Measurements from ENCODE around the gene TMEM151A.

The TMEM151A gene

DNA sequence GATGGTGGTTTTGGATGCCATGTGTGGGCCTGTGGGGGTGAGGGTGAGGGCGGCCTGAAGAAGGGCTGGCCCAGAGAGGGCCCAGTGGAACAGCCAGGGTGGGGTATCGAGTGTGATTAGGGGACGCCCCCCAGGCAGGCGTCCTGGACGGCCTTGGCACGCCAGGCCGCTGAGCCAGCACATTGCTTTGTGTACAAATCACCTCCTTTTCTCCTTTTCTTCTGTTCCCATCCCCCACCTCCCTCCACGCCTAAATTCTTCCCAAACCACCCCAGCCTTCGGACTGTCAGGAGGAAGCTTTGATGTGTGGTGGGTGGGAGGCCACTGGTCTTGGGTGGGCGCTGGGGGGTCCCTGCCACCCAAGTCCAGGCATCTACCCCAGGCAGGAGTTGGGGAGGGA, 33.0 kb downstream of the TMEM151A start:
- no peak for DNase-seq

DNA sequence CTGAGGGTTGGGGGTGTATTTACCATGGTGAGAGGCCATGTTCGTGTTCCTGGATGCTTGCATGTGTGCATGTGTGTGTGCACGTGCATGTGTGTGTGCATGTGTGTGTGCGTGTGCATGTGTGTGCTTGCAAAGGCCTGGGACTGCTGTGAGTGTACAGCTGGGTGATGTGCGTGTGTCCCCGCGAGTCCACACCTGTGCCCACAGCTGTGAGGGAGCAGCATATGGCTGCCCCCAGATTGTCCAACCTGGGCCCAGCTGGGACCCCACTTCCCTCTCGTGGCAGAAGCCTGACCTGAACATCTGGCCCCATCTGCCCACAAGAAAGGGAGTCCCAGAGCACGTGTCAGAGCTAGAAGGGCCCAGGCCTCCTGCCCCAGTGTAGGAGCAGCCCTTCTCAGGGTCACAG, 33.6 kb downstream of the TMEM151A start:
- DNase-seq = no peak

DNA sequence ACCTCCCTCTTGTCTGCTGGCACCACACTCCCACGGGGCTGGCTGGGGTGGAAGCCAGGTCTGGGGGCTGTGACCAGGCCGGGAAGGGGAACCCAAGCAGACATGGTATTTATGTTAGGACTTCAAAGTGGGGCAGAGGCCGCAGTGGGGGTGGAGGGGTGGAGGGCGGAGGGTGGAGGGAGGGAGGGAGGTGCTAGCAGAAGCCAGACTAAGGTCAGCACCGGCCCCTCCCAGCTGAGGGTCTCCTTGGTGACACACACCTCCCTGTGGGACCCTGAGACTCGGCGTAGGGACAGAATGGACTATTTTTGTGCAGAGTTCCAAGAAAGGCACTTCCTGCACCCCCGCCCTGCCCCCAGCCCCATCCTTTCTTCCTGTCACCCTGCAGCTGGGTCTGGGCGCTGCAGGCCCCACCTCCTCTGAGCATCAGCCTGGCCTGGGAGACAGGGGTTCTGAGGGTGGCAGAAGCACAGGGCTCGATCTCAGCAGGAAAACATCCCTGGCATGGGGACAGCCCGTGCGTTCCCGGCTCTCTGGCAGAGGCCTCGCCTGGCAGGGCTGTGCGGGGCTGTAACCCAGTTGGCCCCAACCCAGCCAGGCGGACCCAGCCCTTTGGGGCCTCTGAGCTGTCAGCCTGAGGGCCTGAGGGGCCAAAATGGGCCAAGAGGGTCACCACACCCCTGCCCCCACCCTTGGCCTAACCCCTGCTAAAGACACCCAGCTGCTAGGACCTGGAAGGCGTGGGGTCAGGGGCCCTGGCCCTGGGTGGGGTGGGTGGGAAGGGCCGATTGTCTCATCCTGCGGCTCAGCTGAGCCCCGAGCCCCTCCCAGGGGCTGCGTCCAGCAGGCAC, 34.8 kb downstream of the TMEM151A start:
- DNase-seq = no peak

DNA sequence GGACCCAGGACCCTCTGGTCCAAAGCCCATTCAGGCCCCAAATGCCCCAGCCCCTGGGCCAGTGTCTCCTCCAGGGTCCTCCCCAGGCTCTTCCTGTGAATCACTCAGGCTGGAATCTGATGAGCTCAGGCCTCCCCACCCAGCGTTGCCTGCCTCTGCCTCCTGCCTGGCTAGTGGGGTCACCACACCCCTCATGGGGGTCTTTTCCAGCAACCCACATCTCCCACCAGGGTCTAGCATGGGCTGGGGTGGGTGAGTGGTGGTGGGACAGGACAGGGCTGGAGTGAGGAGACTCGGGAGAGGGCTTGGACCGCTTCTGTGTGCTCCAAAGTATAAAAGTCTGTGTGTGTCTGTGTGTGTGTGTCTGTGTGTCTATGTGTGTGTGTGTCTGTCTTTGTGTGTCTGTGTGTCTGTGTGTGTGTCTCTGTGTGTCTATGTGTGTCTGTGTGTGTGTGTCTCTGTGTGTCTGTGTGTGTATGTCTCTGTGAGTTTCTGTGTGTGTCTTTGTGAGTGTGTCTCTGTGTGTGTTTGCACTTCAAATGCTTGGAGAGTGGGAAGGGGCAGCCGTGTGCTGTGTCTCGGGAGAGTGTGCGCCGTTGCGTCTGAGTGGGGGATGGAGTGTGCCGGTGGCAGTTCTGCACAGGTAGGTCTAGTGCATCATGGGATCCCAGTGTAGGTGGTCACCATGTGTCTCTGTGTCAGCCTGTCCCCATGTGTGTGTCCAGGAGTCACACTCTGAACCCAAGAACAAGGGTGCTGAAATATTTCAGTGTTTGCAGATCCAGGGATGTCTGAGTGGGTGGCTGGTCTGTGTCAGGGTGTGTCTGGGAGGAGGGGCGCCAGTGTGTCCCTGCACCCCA, 35.7 kb downstream of the TMEM151A start:
- DNase-seq = no peak

DNA sequence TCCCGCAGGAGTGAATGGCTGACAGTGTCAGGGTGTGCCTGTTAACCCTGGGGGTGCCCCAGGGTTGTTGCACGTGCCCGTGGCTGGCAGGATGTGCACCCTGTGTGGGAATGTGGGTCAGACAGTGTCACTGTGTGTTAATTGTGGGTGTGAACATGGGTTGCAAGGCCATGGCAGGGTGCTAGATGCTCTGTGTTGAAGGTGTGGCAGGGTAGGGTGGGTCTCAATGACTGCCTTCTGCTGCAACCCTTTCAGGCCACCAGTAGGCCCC, 36.3 kb downstream of the TMEM151A start:
- DNase-seq = no peak

DNA sequence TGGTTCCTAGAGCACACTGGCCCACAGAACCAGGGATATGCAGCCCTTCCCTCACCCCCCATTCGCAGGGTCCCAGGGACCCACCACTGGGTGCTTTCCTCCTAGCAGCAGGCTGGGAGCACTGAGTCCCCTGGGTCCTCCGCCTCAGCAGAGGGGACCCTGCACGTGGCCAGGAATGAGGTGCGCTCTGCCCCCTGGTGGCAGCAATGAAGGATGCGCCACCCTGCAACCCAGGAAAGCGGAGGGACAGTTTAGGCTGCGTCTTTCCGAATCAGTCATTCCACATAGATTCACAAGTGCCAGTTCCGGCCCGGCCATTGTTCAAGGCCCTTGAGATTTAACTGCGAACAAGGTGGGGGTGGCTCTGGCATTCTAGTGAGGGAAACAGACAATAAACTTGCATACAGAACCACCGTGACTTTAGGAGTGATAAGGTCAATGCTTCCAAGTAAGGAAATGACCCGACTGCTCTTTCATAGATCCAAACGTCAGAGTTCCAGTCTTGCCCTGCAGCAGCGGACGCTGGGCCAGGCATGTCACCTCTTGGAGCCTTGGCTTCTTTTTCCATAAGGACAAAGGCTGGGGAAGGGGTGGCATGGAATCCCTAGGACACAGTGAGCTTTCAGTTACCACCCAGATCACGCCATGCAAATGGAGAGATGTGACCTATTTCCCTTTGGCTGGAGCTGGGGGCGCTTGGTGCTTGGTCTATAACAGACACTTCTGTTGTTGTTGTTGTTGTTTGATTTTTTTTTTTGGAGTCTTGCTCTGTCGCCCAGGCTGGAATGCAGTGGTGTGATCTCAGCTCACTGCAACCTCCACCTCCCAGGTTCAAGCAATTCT, 36.8 kb downstream of the TMEM151A start:
- peak; percentile 79 for DNase-seq

DNA sequence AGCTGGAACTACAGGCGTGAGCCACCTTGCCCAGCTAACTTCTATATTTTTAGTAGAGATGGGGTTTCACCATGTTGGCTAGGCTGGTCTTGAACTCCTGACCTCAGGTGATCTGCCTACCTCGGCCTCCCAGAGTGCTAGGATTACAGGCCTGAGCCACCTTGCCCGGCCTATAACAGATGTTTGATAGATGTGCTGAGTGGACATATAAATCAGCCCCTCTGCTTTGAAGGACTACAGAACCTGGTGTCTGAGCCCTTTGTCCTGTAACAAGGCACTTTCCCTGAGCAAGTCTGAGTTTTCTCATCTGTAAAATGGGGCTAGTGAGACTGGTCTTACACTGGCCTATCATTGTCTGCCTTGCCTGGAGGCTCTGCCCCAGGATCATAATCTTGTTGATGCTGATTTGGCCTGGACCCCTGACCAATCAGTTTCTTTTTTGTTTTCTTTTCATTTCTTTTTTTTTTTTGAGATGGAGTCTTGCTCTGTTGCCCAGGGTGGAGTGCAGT, 37.5 kb downstream of the TMEM151A start:
- DNase-seq = no peak

DNA sequence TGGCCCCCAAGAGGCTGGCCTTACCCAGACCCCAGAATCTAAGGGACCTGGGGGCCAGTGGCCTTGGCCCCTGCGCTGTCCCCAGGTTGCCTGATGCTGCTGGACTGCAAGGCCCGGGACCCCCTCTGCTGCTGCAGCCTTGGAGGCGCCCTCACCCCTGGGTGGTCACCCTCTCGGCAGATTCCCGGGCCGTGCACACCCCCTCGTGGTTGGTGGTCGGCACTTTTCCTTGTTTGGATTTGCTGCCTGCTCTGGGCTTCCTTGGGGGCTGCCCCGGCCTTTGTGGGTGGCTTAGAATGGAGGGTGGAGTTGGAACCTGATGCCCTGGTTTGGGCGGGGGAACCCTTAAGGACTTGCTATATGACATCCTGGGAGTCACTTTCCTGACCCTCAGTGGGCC, 39.2 kb downstream of the TMEM151A start:
- DNase-seq = no peak

DNA sequence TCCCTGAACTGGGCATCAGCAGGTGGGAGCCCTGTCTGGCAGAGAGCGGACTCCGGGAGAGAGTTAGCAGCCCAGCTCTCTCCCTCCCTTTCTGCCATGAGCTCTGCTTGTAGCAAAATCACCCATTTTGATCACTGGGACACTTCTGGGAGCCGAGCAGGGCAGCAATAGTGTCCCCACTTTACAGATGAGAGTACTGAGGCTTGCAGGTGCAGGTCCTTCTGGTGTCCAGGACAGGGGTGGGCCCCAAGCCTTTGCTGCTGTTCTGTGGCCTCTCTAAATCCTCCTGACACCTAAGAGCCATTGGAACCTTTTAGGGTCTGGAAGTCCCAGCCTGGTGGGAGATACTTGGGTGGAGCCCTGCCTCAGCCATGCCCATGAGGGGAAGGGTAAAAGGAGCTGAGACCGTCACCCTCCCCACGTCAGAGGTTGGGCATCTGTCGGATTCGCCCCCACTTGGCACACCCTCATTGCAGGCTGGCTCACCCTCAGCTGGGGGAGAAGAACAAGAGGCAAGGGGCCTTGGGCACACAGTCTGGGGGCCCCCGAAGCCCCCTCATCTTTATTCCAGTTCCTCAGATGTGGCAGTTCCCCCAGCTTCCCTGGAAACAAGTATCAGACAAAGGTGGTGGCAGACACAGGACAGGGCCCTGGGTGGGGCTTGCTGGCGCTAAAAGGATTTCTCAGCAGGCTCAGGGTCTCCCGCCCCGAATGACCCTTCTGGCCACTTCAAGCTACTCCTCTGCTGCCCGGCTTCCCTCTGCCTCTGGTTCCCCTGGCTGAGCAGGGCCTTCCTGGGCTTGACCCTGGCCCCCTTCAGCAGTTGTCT, 40.1 kb downstream of the TMEM151A start:
- DNase-seq = no peak

DNA sequence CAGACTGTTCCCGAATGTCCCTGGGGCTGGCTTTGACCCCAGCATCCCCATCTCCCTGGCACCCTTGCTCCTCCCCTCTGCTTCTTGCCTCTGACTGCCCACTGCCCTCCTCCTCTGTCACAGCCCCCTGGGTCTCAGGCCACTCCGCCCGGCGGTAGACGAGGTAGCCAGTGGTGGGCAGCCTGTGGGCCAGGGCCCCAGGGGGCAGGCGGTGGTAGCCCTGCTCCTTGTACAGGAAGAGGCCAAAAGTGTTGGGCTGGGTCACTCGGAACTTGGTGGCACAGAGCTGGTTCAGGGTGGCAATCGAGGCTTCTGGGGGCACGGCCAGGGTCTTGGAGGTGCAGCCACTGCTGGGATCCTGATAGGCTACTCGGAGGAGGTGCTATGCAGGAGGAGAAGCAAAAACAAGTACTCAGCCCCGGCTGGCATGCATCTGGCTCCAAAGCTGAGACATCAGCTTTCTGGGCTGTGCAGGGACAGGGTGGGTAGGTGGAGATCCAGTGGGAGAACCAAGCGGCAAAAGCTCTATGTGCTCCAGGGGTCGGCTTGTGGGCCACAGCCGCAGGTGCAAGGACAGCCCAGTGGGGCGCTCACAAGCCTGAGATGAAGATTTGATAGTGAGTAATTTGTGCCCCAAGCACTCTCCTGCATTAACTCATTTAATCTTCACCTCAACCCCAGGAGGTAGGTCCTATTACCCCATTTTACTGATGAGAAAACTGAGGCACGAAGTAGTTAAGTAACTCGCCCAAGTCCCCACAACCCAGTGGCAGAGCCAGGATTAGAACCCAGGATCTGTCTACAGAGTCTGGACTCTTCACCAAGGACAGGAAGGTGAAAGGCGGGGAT, 40.9 kb downstream of the TMEM151A start:
- DNase-seq = no peak

DNA sequence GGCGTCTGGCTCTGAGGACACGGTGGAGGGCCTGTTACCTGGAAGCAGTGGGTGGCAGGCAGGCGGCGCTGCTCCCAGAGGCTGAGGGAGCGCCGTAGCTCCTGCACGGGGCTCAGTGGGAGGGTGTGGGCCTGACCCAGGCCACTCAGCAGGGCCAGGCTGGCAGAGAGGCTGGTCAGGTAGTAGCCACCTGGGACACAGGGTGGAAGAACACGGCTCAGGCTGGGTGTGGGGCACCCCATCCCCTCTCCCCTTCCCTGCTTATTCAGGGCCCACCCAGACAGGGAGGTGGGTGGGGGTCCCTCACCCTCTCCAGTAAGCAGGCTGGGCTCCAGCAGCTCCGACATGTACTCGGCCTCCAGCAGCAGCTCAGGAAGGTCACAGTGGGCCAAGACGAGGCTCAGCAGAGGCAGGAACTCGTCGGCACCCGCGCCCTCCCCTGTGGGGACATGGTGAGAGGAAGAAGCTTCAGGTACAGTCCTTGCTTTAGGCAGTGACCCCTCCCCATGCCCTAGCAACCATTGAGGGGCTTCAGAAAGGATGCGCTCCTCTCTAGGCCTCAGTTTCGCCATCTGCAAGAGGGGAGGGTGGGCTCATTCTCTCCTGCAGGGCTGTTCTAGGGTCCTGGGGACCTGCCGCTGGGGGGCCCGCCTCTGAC, 41.7 kb downstream of the TMEM151A start:
- no peak for DNase-seq

DNA sequence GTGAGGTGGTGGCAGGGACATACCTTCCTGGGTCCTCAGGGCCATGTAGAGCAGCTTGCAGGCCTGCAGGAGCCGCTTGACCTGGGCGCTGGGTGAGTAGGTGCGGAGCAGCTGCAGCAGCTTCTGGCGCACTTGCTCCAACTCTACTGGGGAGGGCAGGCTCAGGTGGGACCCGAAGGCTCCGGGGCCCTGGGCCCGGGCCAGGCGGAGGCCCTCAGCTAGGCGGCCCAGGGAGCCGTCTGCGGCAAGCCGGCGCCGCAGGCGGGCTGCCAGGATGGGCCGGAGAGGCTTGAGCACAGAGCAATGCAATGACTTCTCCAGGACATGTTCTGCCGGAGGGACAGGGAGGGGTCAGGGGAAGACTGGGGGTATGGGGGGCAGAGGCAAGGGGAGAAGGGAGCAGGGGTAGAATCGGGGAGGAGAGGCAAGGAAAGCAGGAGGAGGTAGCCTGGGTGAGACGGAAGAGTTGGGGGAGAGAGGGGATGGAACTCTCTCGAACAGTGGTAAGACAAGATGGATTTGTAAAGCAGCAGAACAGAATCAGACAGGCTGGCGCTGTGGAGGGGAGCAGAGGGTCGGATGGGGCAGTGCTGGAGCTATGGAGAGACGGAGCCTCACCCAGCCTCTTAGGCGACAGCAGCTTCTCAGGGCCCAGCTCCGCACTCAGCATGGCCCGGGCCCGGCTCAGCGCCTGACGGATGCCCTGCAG, 42.4 kb downstream of the TMEM151A start:
- no peak for DNase-seq

DNA sequence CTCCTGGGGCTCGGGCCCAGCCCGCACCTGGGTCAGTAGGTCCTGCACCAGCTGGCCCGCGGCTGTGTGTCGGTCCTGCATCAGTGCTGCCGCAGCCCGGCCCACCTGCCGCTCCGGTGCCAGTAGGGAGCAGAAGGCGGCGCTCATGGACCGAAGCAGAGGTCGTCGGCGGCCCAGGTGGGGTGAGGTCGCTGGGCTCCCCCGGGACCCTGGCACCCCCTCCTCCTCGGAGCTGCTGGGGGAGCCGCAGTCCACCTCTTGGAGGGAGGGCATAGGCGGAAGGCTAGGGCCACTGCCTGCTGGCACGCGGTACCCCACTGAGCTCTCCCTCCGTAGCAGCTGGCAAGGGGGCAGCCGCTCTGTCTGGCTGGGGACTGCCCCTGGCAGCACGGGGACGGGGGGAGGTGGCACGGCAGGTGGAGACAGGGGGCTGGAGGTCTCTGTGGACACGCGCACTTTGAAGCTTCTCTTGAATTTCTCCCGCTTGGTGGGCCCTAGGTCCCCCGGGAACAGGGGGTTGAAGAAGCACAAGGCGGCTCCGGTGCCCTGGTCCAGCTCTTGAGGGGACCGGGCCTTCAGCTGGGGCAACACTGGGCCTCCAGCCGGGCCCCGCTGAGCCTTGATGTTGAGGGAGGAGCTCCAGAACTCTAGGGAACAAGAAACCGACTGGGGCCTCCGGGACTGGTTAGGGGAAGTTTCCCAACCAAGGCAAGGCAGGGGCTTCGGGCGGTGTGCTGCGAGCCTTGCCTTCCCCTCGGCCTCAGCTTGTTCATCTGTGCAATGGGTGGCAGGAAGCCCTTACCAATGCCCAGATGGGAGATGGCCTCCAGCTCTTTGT, 43.1 kb downstream of the TMEM151A start:
- DNase-seq = no peak

DNA sequence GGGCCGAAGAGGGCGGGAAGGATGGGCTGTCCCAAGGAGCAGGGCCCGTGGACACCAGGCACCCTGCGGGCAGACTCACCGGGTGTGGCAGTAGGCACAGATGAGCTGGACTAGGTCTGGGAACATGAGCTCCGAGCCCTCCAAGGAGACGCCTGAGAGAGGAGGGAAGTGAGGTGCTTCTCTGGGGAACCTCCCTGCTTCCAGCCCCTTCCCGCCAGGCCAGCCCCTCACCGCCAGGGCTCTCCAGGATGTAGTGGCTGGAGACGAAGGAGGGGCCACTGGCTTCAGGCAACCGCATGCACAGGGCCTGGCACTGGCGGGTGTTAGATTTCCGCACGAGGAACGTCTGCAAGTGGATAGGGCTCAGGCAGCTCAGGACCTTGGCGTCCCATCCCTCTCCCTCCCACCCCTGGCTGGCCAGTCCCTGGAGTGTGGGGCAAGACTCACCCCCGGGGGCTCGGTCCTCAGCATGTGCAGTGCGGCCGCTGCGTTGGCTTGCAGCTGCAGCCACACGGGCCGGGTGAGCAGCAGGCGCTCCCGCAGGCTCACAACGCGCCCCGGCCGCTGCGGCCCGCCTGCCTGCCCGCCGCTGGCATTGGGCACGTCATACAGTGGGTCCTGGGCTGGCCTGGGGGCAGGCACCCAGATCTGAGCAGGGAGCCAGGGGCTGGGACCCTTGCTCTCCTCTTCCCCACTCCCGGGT, 44.0 kb downstream of the TMEM151A start:
- no peak for DNase-seq

DNA sequence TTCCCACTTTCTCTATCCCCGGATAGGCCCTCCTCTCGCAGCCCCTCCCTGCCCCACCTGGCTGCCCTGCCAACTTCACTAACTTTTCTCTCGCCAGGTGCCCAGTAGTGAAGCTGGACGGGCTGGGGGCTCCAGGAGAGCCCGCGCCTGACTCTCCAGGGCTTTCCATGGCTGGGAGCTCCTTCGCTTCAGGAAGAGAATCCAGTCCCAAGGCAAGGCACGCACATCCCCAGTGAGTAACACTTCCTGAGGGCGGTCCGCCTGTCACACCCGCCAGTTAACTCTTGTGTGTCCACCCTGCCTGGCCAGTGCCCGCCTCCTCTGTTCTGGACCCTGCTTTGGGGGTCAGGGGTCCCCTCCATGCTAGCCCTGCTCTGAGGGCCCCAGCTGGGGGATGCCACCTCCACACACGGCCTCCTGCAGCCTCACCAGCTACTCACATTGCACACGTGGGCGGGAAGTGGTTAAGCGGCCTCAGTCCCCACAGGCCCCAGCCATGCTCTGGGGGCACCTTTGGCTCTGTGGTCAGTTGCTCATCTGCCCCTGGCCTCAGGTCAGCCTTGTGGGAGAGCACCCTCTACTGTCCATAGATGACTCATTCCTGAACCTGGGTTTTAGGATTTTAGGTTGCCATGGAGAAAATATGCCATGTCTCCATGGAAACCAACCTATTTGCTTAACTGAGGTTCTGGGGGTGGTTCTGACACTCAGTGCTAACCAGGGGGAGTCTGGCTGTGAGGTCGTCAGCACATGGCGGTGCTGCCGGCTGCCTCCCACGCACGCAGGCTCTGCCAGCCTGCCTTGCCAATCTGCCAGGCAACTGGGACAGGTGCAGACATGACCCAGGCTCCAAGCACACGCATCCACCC, 44.8 kb downstream of the TMEM151A start, which contains the start of gene RIN1:
RIN1 (minus strand) TSS at position 201 of the 869 bp plus-strand sequence; CDS start at position 169, 32 bp downstream.
- DNase-seq = peak; percentile 32

DNA sequence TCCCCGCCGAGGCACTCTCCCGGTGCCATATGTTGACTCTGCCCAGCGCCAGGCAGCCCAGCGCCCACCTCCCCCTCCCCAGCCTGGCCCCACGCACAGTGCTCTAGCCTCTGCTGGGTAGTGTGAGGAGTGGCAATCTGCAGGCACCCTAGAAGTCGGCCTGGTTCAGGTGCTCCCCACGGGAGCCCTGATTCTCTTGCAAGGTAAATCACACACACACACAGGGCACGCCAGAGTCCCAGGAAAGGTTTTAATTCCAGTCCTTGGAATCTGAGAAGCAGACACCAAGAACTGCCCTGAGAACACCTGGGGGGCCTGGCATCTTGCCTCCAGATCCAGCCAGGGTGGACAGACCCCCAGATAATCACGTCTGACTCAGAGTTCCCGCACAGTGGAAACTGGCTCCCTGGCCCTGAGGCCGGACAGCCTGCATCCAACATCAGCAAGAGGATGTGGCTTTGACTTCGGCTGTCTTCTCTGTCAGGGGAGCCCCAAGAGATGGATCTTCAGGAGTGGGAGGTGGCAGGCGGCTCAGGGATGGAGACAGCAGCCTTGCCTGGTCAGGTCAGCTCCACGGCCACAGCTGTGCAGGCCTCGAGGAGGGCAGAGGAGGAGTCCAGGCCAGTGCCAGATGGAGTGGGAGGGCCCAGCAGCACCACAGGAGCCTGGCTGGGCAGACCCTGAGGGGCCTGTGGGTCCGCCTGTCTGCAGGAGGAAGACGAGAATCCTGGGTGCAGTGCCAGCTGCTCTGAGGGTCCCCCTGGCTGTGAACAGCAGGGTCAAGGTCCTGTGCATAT, 45.6 kb downstream of the TMEM151A start:
- no peak for DNase-seq
